PC-9 (cell line): Measurements from ENCODE around the gene ZNF28. TPM values are rescaled to one million over a fixed set of nuclear protein-coding genes. Genes with fewer than 3 reads are reported as not detected.
"Not testable (repeated sequence)": the region's sequence is repeated elsewhere in the genome, so short reads cannot be mapped to it uniquely, and the experiment has no call there.

ENCODE experiments used
- BruUV-seq: library from RNA; stranded (reverse); fragments of 400-500 nt; replicated peaks from 2 replicates; lab custom pipeline; 2021; lab: Mats Ljungman, UMichigan
- CTCF ChIA-PET: fragments of 300-600 bp; sonication (Branson Sonifier 250); formaldehyde crosslinking; loops from one replicate; lab custom pipeline; 2022; ENCODE audit warnings: antibody characterized with exemption; lab: Charles Lee
- POLR2A ChIA-PET: fragments of 300-600 bp; sonication (Branson Sonifier 250); formaldehyde crosslinking; loops from one replicate; lab custom pipeline; 2022; ENCODE audit warnings: antibody characterized with exemption; ENCODE audit not compliant: unreplicated experiment; lab: Charles Lee
- DNase-seq, 2 experiments: peaks; one replicate each; pipeline versions ENCODE4 v3.0.0 to v3.0.0-alpha.2; 2015 to 2022; ENCODE audit warnings: mixed read lengths in 1 of 2
- H2AFZ ChIP-seq: fragments of 200-600 bp; sonication (generic); 2 replicates; pipeline ENCODE4 v1.8.1; 2017; ENCODE audit warnings: antibody characterized with exemption
- H3F3A ChIP-seq: fragments of 200-600 bp; sonication (generic); 2 replicates; pipeline ENCODE4 v1.8.1; 2017; ENCODE audit warnings: antibody characterized with exemption, mild to moderate bottlenecking, low read depth; ENCODE audit not compliant: insufficient read depth
- H3K27ac ChIP-seq: fragments of 200-600 bp; sonication (generic); 2 replicates; pipeline ENCODE4 v1.6.1; 2016; ENCODE audit warnings: mixed run types
- H3K27me3 ChIP-seq: fragments of 200-600 bp; sonication (generic); 2 replicates; pipeline ENCODE4 v1.6.1; 2016; ENCODE audit warnings: low read depth, mixed run types; ENCODE audit not compliant: insufficient read depth
- H3K36me3 ChIP-seq: fragments of 200-600 bp; sonication (generic); 2 replicates; pipeline ENCODE4 v1.6.1; 2016; ENCODE audit warnings: low read depth, mixed run types
- H3K4me1 ChIP-seq: fragments of 200-600 bp; sonication (generic); replicated peaks from 2 replicates; pipeline ENCODE4 v1.6.1; 2016; ENCODE audit warnings: mixed run types; ENCODE audit not compliant: insufficient read depth
- H3K4me2 ChIP-seq: fragments of 200-600 bp; sonication (generic); 2 replicates; pipeline ENCODE4 v1.6.1; 2017; ENCODE audit warnings: mixed run types
- H3K4me3 ChIP-seq: fragments of 200-600 bp; sonication (generic); 2 replicates; pipeline ENCODE4 v1.6.1; 2016; ENCODE audit warnings: mixed run types
- H3K79me2 ChIP-seq: fragments of 200-600 bp; sonication (generic); 2 replicates; pipeline ENCODE4 v1.6.1; 2017; ENCODE audit warnings: low read depth, mixed run types
- H3K9me2 ChIP-seq: fragments of 200-600 bp; sonication (generic); 2 replicates; pipeline ENCODE4 v1.8.1; 2017; ENCODE audit warnings: mild to moderate bottlenecking; ENCODE audit not compliant: insufficient read depth
- H3K9me3 ChIP-seq: fragments of 200-600 bp; sonication (generic); 2 replicates; pipeline ENCODE4 v1.8.1; 2016; ENCODE audit warnings: low read depth; ENCODE audit not compliant: insufficient read depth
- H4K20me1 ChIP-seq: fragments of 200-600 bp; sonication (generic); 2 replicates; pipeline ENCODE4 v1.8.1; 2017; ENCODE audit not compliant: insufficient read depth
- EZH2 ChIP-seq: fragments of 200-600 bp; sonication (generic); IDR thresholded peaks from 2 replicates; pipeline ENCODE4 v1.8.0; 2017; ENCODE audit warnings: antibody characterized with exemption, low read depth
- intact Hi-C: fragments of 100-400 bp; cut with micrococcal nuclease; formaldehyde crosslinking; loops from one replicate; pipeline ENCODE4 v1.10.0; 2022; ENCODE audit not compliant: unreplicated experiment
- total RNA-seq: library from RNA; stranded (reverse); gene quantifications from 2 replicates; pipeline ENCODE4 v1.2.3, GENCODE V29; 2021
- TF ChIP-seq, protein P1 (sequence below): fragments of 200-600 bp; sonication (generic); conservative IDR thresholded peaks from 2 replicates; pipeline ENCODE4 v1.6.1; 2017; ENCODE audit warnings: mixed run types, antibody characterized with exemption, mild to moderate bottlenecking, moderate library complexity

Gene ZNF28
- total RNA-seq, 1 experiment from 2014 or later = 29.5 TPM

DNA sequence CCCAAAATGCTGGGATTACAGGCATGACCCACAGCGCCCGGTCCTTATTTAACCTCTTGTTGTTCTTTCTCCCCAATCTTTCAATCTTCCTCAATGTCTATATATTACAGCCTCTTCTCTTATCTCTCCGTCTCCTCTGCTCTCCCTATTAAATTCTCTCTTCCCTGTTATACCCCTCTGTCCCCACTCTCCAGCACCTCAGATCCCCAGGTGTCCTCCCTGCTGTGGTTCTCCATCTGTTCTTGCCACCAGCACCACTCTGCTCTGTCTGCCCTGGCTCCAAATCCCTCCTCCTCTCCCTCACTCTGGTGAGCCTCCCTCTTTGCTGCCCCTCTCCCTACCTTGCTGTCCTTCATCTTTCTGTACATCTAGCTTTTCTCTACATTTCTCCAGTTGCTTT, 35.9 kb downstream of the ZNF28 start:
- H2AFZ ChIP-seq = peak overlapping the region; percentile 98
- no peak overlapping the region for H3K27ac ChIP-seq
- peak overlapping the region; percentile 94 for H3K4me2 ChIP-seq
- ChIA-PET CTCF (no interaction called here), POLR2A (interaction anchor here (0.6 kb wide), 1 partner anchor 50 kb away, joined by 3 read pairs; no protein-coding TSS in a partner anchor)
- H3K4me3 ChIP-seq = peak overlapping the region; percentile 99
- intact Hi-C loops = loop anchor here (5.0 kb wide), 1 partner anchor 137 kb away; the partner anchor contains the start of gene ZNF888
- peaks cover 6% of the 10 kb centered on the region; the same call in 1 of the 2 replicates for H3K4me1 ChIP-seq
- TF ChIP-seq, protein P1, sequence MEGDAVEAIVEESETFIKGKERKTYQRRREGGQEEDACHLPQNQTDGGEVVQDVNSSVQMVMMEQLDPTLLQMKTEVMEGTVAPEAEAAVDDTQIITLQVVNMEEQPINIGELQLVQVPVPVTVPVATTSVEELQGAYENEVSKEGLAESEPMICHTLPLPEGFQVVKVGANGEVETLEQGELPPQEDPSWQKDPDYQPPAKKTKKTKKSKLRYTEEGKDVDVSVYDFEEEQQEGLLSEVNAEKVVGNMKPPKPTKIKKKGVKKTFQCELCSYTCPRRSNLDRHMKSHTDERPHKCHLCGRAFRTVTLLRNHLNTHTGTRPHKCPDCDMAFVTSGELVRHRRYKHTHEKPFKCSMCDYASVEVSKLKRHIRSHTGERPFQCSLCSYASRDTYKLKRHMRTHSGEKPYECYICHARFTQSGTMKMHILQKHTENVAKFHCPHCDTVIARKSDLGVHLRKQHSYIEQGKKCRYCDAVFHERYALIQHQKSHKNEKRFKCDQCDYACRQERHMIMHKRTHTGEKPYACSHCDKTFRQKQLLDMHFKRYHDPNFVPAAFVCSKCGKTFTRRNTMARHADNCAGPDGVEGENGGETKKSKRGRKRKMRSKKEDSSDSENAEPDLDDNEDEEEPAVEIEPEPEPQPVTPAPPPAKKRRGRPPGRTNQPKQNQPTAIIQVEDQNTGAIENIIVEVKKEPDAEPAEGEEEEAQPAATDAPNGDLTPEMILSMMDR = no peak
- no peak for TF ChIP-seq EZH2
- H3F3A ChIP-seq = peaks cover 8% of the 10 kb centered on the region; the same call in 1 of the 2 replicates
- peaks cover 7% of the 10 kb centered on the region for H3K9me3 ChIP-seq
- H3K36me3 ChIP-seq = 0 out of 2 replicates have a peak, but pooled peaks cover 4% of the 10 kb centered on the region
- no peaks in the 10 kb centered on the region for H3K9me2 ChIP-seq
- BruUV-seq = no TSS peak
- H3K79me2 ChIP-seq = peaks cover 13% of the 10 kb centered on the region
- no peak for DNase-seq
- H3K27me3 ChIP-seq = no peaks in the 10 kb centered on the region
- H4K20me1 ChIP-seq = no peaks in the 10 kb centered on the region

DNA sequence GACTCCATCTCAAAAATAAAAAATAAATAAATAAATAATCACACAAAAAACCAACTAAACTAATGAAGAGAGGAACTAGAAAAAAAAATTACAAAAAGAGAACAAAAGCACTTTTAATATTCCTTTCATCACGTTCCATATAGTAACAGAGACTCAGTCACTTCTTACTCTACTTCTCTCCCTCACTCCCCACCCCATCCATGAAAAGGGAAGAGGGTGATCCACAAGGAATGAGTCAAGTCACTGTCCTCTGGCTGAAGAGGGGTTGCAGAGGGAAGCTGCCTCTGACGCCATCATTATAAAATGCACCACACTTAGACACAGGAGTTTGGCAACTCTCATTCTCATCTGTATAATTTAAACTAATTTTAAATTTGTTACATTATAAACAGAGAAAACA, 38.6 kb downstream of the ZNF28 start:
- H3K9me3 ChIP-seq, H3F3A ChIP-seq, H3K4me3 ChIP-seq, H3K27me3 ChIP-seq, H3K4me1 ChIP-seq, H3K27ac ChIP-seq, CTCF ChIA-PET, intact Hi-C loops, POLR2A ChIA-PET, BruUV-seq, H4K20me1 ChIP-seq, H2AFZ ChIP-seq, H3K4me2 ChIP-seq, H3K9me2 ChIP-seq, DNase-seq: not testable (repeated sequence)
- Histone ChIP-seq H3K79me2 (peaks cover 13% of the 10 kb centered on the region), H3K36me3 (peaks cover 11% of the 10 kb centered on the region; the same call in 1 of the 2 replicates)

DNA sequence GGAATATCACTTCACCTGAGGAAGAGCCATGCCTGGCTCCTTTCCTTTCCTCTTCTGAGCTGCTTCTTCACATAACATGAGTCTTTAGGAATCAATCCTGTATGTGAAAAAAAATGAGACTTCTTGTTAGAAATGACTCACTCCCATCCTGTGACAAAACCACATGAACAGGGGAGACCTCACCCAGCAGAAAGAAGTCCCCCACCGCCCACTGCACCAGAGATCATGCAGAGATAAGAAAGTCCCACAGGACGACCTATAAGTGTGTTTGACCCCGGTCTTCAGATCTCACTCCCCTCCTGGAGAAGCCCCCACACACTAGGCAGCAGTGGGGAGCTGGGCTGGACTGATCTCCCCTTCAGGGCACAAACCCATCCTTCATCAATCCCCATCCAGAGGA, 42.6 kb downstream of the ZNF28 start:
- CTCF ChIA-PET = no interaction called here
- Histone ChIP-seq H3K4me1 (no peaks in the 10 kb centered on the region), H4K20me1 (no peaks in the 10 kb centered on the region), H3K4me2 (no peak overlapping the region), H3K4me3 (no peak overlapping the region), H3F3A (no peaks in the 10 kb centered on the region), H3K36me3 (peaks cover 20% of the 10 kb centered on the region), H2AFZ (no peak overlapping the region), H3K9me3 (no peaks in the 10 kb centered on the region; the same call in 1 of the 2 replicates), H3K27ac (no peak overlapping the region), H3K9me2 (no peaks in the 10 kb centered on the region), H3K27me3 (no peaks in the 10 kb centered on the region), H3K79me2 (no peaks in the 10 kb centered on the region)
- intact Hi-C loops = no loop called here
- DNase-seq = no peak
- no TSS peak for BruUV-seq
- no peak for TF ChIP-seq EZH2
- TF ChIP-seq, protein P1 = no peak
- POLR2A ChIA-PET = no interaction called here

GRCh38 chr19:52756447-52756846, 65.0 kb downstream of the ZNF28 start:
- BruUV-seq, H3F3A ChIP-seq, H3K9me2 ChIP-seq, POLR2A ChIA-PET, H3K79me2 ChIP-seq, H3K9me3 ChIP-seq, H3K4me1 ChIP-seq, H2AFZ ChIP-seq, H3K4me2 ChIP-seq, H4K20me1 ChIP-seq, DNase-seq, H3K27ac ChIP-seq, H3K4me3 ChIP-seq, H3K36me3 ChIP-seq, CTCF ChIA-PET, H3K27me3 ChIP-seq, intact Hi-C loops: not testable (repeated sequence)
